ENCODE data around the gene DGLUCY.

- TF ChIP-seq, protein P1, sequence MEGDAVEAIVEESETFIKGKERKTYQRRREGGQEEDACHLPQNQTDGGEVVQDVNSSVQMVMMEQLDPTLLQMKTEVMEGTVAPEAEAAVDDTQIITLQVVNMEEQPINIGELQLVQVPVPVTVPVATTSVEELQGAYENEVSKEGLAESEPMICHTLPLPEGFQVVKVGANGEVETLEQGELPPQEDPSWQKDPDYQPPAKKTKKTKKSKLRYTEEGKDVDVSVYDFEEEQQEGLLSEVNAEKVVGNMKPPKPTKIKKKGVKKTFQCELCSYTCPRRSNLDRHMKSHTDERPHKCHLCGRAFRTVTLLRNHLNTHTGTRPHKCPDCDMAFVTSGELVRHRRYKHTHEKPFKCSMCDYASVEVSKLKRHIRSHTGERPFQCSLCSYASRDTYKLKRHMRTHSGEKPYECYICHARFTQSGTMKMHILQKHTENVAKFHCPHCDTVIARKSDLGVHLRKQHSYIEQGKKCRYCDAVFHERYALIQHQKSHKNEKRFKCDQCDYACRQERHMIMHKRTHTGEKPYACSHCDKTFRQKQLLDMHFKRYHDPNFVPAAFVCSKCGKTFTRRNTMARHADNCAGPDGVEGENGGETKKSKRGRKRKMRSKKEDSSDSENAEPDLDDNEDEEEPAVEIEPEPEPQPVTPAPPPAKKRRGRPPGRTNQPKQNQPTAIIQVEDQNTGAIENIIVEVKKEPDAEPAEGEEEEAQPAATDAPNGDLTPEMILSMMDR (IDR thresholded peaks at IDR 0.05 in 8 of 11, conservative IDR thresholded peaks at IDR 0.05 in 3 of 11), result no peak
- TF ChIP-seq POLR2AphosphoS5 (IDR thresholded peaks at IDR 0.05), result peak in 1 of 3 donors; percentile 1
- TF ChIP-seq POLR2A (IDR thresholded peaks at IDR 0.05), result no peak
These were observed 120.9 kb downstream of the DGLUCY start for GRCh38 chr14:91234791-91235114.

All from spleen (tissue), 7 donors.